ENCODE data around the gene RPL27A.

- TF ChIP-seq, protein P1, sequence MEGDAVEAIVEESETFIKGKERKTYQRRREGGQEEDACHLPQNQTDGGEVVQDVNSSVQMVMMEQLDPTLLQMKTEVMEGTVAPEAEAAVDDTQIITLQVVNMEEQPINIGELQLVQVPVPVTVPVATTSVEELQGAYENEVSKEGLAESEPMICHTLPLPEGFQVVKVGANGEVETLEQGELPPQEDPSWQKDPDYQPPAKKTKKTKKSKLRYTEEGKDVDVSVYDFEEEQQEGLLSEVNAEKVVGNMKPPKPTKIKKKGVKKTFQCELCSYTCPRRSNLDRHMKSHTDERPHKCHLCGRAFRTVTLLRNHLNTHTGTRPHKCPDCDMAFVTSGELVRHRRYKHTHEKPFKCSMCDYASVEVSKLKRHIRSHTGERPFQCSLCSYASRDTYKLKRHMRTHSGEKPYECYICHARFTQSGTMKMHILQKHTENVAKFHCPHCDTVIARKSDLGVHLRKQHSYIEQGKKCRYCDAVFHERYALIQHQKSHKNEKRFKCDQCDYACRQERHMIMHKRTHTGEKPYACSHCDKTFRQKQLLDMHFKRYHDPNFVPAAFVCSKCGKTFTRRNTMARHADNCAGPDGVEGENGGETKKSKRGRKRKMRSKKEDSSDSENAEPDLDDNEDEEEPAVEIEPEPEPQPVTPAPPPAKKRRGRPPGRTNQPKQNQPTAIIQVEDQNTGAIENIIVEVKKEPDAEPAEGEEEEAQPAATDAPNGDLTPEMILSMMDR (IDR thresholded peaks at IDR 0.05) = no peak
- no peak for TF ChIP-seq EP300 (IDR thresholded peaks at IDR 0.05)
- TF ChIP-seq POLR2A (IDR thresholded peaks at IDR 0.05) = no peak
- TF ChIP-seq POLR2AphosphoS5 (IDR thresholded peaks at IDR 0.05) = no peak
These were observed 40.3 kb upstream of the RPL27A start for GRCh38 chr11:8642196-8642841.
